ENCODE results near the gene RBM47. TPM values are rescaled to one million over a fixed set of nuclear protein-coding genes. Genes with fewer than 3 reads are reported as not detected.

Gene RBM47
- total RNA-seq, 4 donors from 2014 or later = 200 to 369 (median 323) TPM

GRCh38 chr4:40461879-40462278 is 167.8 kb downstream of the RBM47 start:
- Histone ChIP-seq H3K27ac (peak overlapping the region in 2 of 3 donors; percentile 59 to 95), H3K36me3 (peaks cover 0 to 5% of the 10 kb centered on the region in 2 donors), H3K27me3 (no peaks in the 10 kb centered on the region), H3K9me3 (no peaks in the 10 kb centered on the region), H3K4me3 (replicated peaks in 1 of 3) (no peak overlapping the region), H3K4me1 (peaks cover 33 to 43% of the 10 kb centered on the region in 2 donors)
- 91 to 92% methylated on average over 7 of the region's 7 CpGs for WGBS, 2 donors
- no peak for TF ChIP-seq CTCF (IDR thresholded peaks at IDR 0.05)
- no peak for TF ChIP-seq POLR2A (IDR thresholded peaks at IDR 0.05)
- no peak for DNase-seq
- intact Hi-C loops (cut with DNase I) = no loop called here

- peak overlapping the region; percentile 37 to 95 (median 70) for H3K27ac ChIP-seq
- intact Hi-C loops (cut with DNase I) = no loop called here
- no peak overlapping the region for H3K4me3 ChIP-seq (replicated peaks in 1 of 3)
- DNase-seq = no peak
- H3K9me3 ChIP-seq = no peaks in the 10 kb centered on the region
- H3K4me1 ChIP-seq = peaks cover 35 to 45% of the 10 kb centered on the region in 2 donors
- H3K36me3 ChIP-seq = peaks cover 0 to 5% of the 10 kb centered on the region in 2 donors
- WGBS, 2 donors = 87 to 91% methylated on average over 4 of the region's 4 CpGs
- TF ChIP-seq POLR2A (IDR thresholded peaks at IDR 0.05) = no peak
- TF ChIP-seq CTCF (IDR thresholded peaks at IDR 0.05) = no peak
- no peaks in the 10 kb centered on the region for H3K27me3 ChIP-seq
These were observed 168.6 kb downstream of the RBM47 start for GRCh38 chr4:40461062-40461461.

GRCh38 chr4:40458683-40459082 is 171.0 kb downstream of the RBM47 start:
- Histone ChIP-seq H3K27me3 (no peaks in the 10 kb centered on the region), H3K4me3 (replicated peaks in 1 of 3) (no peak overlapping the region), H3K4me1 (peaks cover 45 to 66% of the 10 kb centered on the region in 2 donors), H3K9me3 (no peaks in the 10 kb centered on the region), H3K36me3 (no peaks in the 10 kb centered on the region), H3K27ac (peak overlapping the region; percentile 70 to 95 (median 75))
- WGBS, 2 donors = 34 to 51% methylated on average over 4 of the region's 4 CpGs
- no peak for TF ChIP-seq POLR2A (IDR thresholded peaks at IDR 0.05)
- no peak for TF ChIP-seq CTCF (IDR thresholded peaks at IDR 0.05)
- DNase-seq = no peak
- intact Hi-C loops (cut with DNase I) = no loop called here

- Histone ChIP-seq H3K4me3 (replicated peaks in 1 of 3) (no peak overlapping the region), H3K36me3 (no peaks in the 10 kb centered on the region), H3K27me3 (no peaks in the 10 kb centered on the region), H3K27ac (peak overlapping the region; percentile 70 to 95 (median 75)), H3K4me1 (peaks cover 49 to 71% of the 10 kb centered on the region in 2 donors), H3K9me3 (no peaks in the 10 kb centered on the region)
- WGBS, 2 donors = 92 to 96% methylated on average over 1 of the region's 1 CpG
- TF ChIP-seq POLR2A (IDR thresholded peaks at IDR 0.05) (no peak), CTCF (IDR thresholded peaks at IDR 0.05) (no peak)
- intact Hi-C loops (cut with DNase I) = no loop called here
- DNase-seq = no peak
These were observed 171.6 kb downstream of the RBM47 start for GRCh38 chr4:40458109-40458508.

- TF ChIP-seq POLR2A (IDR thresholded peaks at IDR 0.05) = peak in 1 of 2 donors; percentile 9
- TF ChIP-seq CTCF (IDR thresholded peaks at IDR 0.05) = no peak
- Histone ChIP-seq H3K36me3 (no peaks in the 10 kb centered on the region), H3K27ac (peak overlapping the region; percentile 61 to 95 (median 70)), H3K9me3 (no peaks in the 10 kb centered on the region), H3K27me3 (no peaks in the 10 kb centered on the region), H3K4me1 (peaks cover 58 to 72% of the 10 kb centered on the region in 2 donors), H3K4me3 (replicated peaks in 1 of 3) (no peak overlapping the region)
- DNase-seq = peak; percentile 59 to 62
- intact Hi-C loops (cut with DNase I) = no loop called here
- WGBS, 2 donors = 61 to 64% methylated on average over 5 of the region's 5 CpGs
These were observed 174.2 kb downstream of the RBM47 start for GRCh38 chr4:40455340-40455902.

Measured in thyroid gland (tissue), 4 donors.